IMR-90 (cell line): ENCODE results near the gene AIF1. TPM values are rescaled to one million over a fixed set of nuclear protein-coding genes. Genes with fewer than 3 reads are reported as not detected.

Experiments
- ATAC-seq: fragments of 200-7000 bp; cut with Tn5 transposase; 2 replicates; pipeline ENCODE4 v1.9.1; 2020; ENCODE audit warnings: low read depth, mild to moderate bottlenecking, moderate library complexity
- BruUV-seq: library from RNA; stranded (reverse); fragments of 400-500 nt; replicated peaks from 2 replicates; lab custom pipeline; 2021; lab: Mats Ljungman, UMichigan
- CTCF ChIA-PET: fragments of 300-600 bp; formaldehyde crosslinking; extraction: SDS; loops from one replicate; lab custom pipeline; 2021; ENCODE audit warnings: antibody characterized with exemption; lab: Yijun Ruan, JAX
- POLR2A ChIA-PET: fragments of 300-600 bp; sonication (Branson Sonifier 250); formaldehyde crosslinking; loops from one replicate; lab custom pipeline; 2022; ENCODE audit warnings: antibody characterized with exemption; ENCODE audit not compliant: unreplicated experiment; lab: Charles Lee
- DNase-seq: peaks from one replicate; pipeline ENCODE4 v3.0.0; 2013
- H2AFZ ChIP-seq: replicated peaks from 2 replicates; pipeline ENCODE3; 2013; ENCODE audit warnings: low read length, mild to moderate bottlenecking; ENCODE audit not compliant: poor library complexity
- H2AK5ac ChIP-seq: 2 replicates; pipeline ENCODE4 v1.6.1; 2013; ENCODE audit warnings: low read depth, low read length, inconsistent platforms
- H2AK9ac ChIP-seq: replicated peaks from 2 replicates; pipeline ENCODE3; 2013; ENCODE audit warnings: mild to moderate bottlenecking, low read depth, low read length, moderate library complexity; ENCODE audit not compliant: poor library complexity
- H2BK120ac ChIP-seq: 2 replicates; pipeline ENCODE4 v1.6.1; 2013; ENCODE audit warnings: low read depth, low read length, inconsistent platforms
- H2BK15ac ChIP-seq: 3 replicates; pipeline ENCODE4 v1.6.1; 2013; ENCODE audit warnings: low read depth, low read length, inconsistent platforms
- H2BK20ac ChIP-seq: 2 replicates; pipeline ENCODE4 v1.6.1; 2013; ENCODE audit warnings: low read depth, mild to moderate bottlenecking, inconsistent platforms, low read length, moderate library complexity
- H2BK5ac ChIP-seq: 2 replicates; pipeline ENCODE4 v1.6.1; 2013; ENCODE audit warnings: mild to moderate bottlenecking, low read depth, low read length, inconsistent platforms; ENCODE audit not compliant: poor library complexity, severe bottlenecking
- H3K14ac ChIP-seq: replicated peaks from 2 replicates; pipeline ENCODE4 v1.6.1; 2013; ENCODE audit warnings: low read depth, low read length, inconsistent platforms
- H3K18ac ChIP-seq: 2 replicates; pipeline ENCODE4 v1.6.1; 2013; ENCODE audit warnings: low read depth, low read length, control low read depth
- H3K23ac ChIP-seq: 2 replicates; pipeline ENCODE4 v1.6.1; 2013; ENCODE audit warnings: low read depth, low read length, inconsistent platforms
- H3K27ac ChIP-seq: 2 replicates; pipeline ENCODE4 v1.5.1; 2013; ENCODE audit warnings: mild to moderate bottlenecking, control low read depth, low read length; ENCODE audit not compliant: insufficient read depth
- H3K27me3 ChIP-seq: 2 replicates; pipeline ENCODE4 v1.6.1; 2013; ENCODE audit warnings: low read length; ENCODE audit not compliant: control insufficient read depth, insufficient read depth
- H3K36me3 ChIP-seq: 2 replicates; pipeline ENCODE4 v1.6.1; 2013; ENCODE audit warnings: low read length, mixed read lengths; ENCODE audit not compliant: control insufficient read depth, insufficient read depth
- H3K4ac ChIP-seq: 2 replicates; pipeline ENCODE4 v1.6.1; 2013; ENCODE audit warnings: low read depth, low read length, inconsistent platforms
- H3K4me1 ChIP-seq: 2 replicates; pipeline ENCODE4 v1.6.1; 2013; ENCODE audit warnings: low read length, mixed read lengths; ENCODE audit not compliant: control insufficient read depth, insufficient read depth
- H3K4me2 ChIP-seq: 2 replicates; pipeline ENCODE4 v1.6.1; 2013; ENCODE audit warnings: low read depth, mild to moderate bottlenecking, control low read depth, low read length, moderate library complexity
- H3K4me3 ChIP-seq: 2 replicates; pipeline ENCODE4 v1.5.1; 2013; ENCODE audit warnings: low read depth, mild to moderate bottlenecking, control low read depth, low read length, moderate library complexity; ENCODE audit not compliant: insufficient read depth
- H3K56ac ChIP-seq: 2 replicates; pipeline ENCODE4 v1.6.1; 2013; ENCODE audit warnings: low read length, inconsistent platforms; ENCODE audit not compliant: insufficient read depth; ENCODE audit errors: extremely low read depth
- H3K79me1 ChIP-seq, 2 experiments: 2 replicates each; pipeline ENCODE4 v1.6.1; 2013; ENCODE audit warnings: low read length in 2 of 2, inconsistent platforms in 1 of 2, low read depth in 1 of 2
- H3K9ac ChIP-seq: 2 replicates; pipeline ENCODE4 v1.6.1; 2013; ENCODE audit warnings: low read depth, low read length, control low read depth
- H3K9me1 ChIP-seq: 2 replicates; pipeline ENCODE4 v1.6.1; 2013; ENCODE audit warnings: low read length, inconsistent platforms; ENCODE audit not compliant: insufficient read depth
- H3K9me3 ChIP-seq: 2 replicates; pipeline ENCODE4 v1.6.1; 2013; ENCODE audit warnings: low read length; ENCODE audit not compliant: control insufficient read depth, insufficient read depth
- H4K20me1 ChIP-seq: 2 replicates; pipeline ENCODE4 v1.6.1; 2013; ENCODE audit warnings: low read length, inconsistent platforms; ENCODE audit not compliant: insufficient read depth
- H4K5ac ChIP-seq: 2 replicates; pipeline ENCODE4 v1.6.1; 2013; ENCODE audit warnings: mild to moderate bottlenecking, low read depth, low read length, control low read depth
- H4K8ac ChIP-seq, 2 experiments: 2 replicates each; pipeline ENCODE4 v1.6.1; 2013; ENCODE audit warnings: low read depth in 2 of 2, low read length in 2 of 2, control low read depth in 1 of 2, inconsistent platforms in 1 of 2
- H4K91ac ChIP-seq: 2 replicates; pipeline ENCODE4 v1.6.1; 2013; ENCODE audit warnings: low read depth, low read length, inconsistent platforms; ENCODE audit not compliant: insufficient read depth
- BHLHE40 ChIP-seq: fragments of 150-350 bp; IDR thresholded peaks from 2 replicates; pipeline ENCODE4 v1.6.1; 2016; ENCODE audit warnings: mild to moderate bottlenecking, low read depth, low read length
- FOS ChIP-seq: fragments of 150-350 bp; IDR thresholded peaks from 2 replicates; pipeline ENCODE4 v1.6.1; 2016; ENCODE audit warnings: low read depth, low read length
- MAFK ChIP-seq: IDR thresholded peaks from 2 replicates; pipeline ENCODE4 v1.6.1; 2012; ENCODE audit warnings: low read depth, low read length, improper control_type of control experiment
- MAZ ChIP-seq: IDR thresholded peaks from 2 replicates; pipeline ENCODE4 v1.6.1; 2012; ENCODE audit warnings: low read depth, mild to moderate bottlenecking, low read length, improper control_type of control experiment, moderate library complexity, borderline replicate concordance
- MXI1 ChIP-seq: IDR thresholded peaks from 2 replicates; pipeline ENCODE4 v1.6.1; 2012; ENCODE audit warnings: low read depth, mild to moderate bottlenecking, low read length, moderate library complexity, borderline replicate concordance
- NFE2L2 ChIP-seq: fragments of 150-350 bp; IDR thresholded peaks from 2 replicates; pipeline ENCODE4 v1.6.1; 2016; ENCODE audit warnings: low read depth, mild to moderate bottlenecking, low read length
- POLR2A ChIP-seq: IDR thresholded peaks from 2 replicates; pipeline ENCODE4 v1.6.1; 2012; ENCODE audit warnings: mild to moderate bottlenecking, low read depth, low read length
- RCOR1 ChIP-seq: IDR thresholded peaks from 2 replicates; pipeline ENCODE4 v1.6.1; 2012; ENCODE audit warnings: mild to moderate bottlenecking, low read length, improper control_type of control experiment; ENCODE audit not compliant: insufficient replicate concordance
- RFX5 ChIP-seq: IDR thresholded peaks from 2 replicates; pipeline ENCODE4 v1.8.0; 2012; ENCODE audit warnings: low read depth, mild to moderate bottlenecking, low read length, moderate library complexity
- WGBS, 2 experiments: methylation state at CpG; one replicate each; pipeline versions ENCODE4 v1.1.5 to v1.1.7; 2013; ENCODE audit warnings: missing lambda C conversion rate in 2 of 2; ENCODE audit not compliant: insufficient read length in 1 of 2; ENCODE audit errors: extremely low coverage in 2 of 2; 5-methylcytosine and 5-hydroxymethylcytosine counted together
- dilution Hi-C: fragments of 300-500 bp; cut with HindIII; formaldehyde crosslinking; loops from one replicate; pipeline ENCODE4 v1.14.3; 2018; ENCODE audit warnings: low sequenced_read_pairs; ENCODE audit not compliant: unreplicated experiment
- in situ Hi-C: fragments of 300-500 bp; cut with MboI; formaldehyde crosslinking; loops from 3 replicates; pipeline ENCODE4 v1.14.3; 2019; ENCODE audit warnings: low sequenced_read_pairs, inconsistent platforms, mixed read lengths
- intact Hi-C: fragments of 100-400 bp; cut with micrococcal nuclease; formaldehyde crosslinking; loops from 2 replicates; pipeline ENCODE4 v1.10.0; 2022
- polyA plus RNA-seq, 3 experiments: library from polyadenylated mRNA; depleted of rRNA; stranded (reverse); fragments of >200 nt; gene quantifications; 2 replicates each; pipeline ENCODE4 v1.2.3, GENCODE V29; 2012; ENCODE audit warnings: low replicate concordance in 1 of 3
- total RNA-seq: library from RNA; depleted of rRNA; stranded (reverse); fragments of >200 nt; gene quantifications from 2 replicates; pipeline ENCODE4 v1.2.3, GENCODE V29; 2012
- TF ChIP-seq, protein P1 (sequence below): fragments of 150-350 bp; IDR thresholded peaks from 2 replicates; pipeline ENCODE4 v1.6.1; 2017; ENCODE audit warnings: mild to moderate bottlenecking, antibody characterized with exemption, low read length, low read depth
- TF ChIP-seq, protein P2 (sequence below): fragments of 150-350 bp; IDR thresholded peaks from 2 replicates; pipeline ENCODE4 v1.6.1; 2016; ENCODE audit warnings: low read depth, mild to moderate bottlenecking, low read length, moderate library complexity, borderline replicate concordance

The AIF1 gene
- total and polyA plus RNA-seq, 2 of the 4 experiments (the other 2 are of a cell fraction): not detected

DNA sequence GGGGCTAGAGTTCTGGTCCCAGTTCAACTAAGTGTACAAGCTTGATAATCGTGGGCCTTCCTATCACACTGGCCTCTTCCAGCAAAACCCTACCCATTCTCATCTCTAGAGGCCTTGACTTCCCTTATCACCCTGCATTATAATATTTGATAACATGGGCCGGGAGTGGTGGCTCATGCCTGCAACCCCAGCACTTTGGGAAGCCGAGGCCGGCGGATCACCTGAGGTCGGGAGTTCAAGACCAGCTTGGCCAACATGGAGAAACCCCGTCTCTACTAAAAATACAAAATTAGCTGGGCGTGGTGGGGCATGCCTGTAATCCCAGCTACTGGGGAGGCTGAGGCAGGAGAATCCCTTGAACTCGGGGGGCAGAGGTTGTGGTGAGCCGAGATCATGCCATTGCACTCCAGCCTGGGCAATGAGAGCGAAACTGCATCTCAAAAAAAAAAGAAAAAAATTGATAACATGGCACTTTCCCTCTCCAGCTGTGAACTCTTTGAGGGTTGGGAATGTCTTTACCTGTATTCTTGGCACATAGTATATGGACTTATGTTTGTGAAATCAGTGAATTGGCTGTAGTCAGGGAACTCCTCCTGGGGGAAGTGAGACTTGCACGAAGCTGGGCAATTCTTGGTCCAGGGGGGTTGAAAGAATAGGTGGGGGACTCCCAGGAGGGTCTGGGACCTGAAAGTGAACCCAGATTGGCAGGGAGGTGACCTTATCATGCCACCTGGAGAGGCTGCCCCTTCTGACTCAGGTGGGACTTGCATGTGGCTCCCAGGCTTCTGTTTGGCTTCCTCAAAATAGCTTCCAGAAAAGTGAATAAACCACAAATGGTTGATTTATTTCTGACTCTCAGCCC, 46.5 kb downstream of the AIF1 start (continued):
- TF ChIP-seq, protein P1, sequence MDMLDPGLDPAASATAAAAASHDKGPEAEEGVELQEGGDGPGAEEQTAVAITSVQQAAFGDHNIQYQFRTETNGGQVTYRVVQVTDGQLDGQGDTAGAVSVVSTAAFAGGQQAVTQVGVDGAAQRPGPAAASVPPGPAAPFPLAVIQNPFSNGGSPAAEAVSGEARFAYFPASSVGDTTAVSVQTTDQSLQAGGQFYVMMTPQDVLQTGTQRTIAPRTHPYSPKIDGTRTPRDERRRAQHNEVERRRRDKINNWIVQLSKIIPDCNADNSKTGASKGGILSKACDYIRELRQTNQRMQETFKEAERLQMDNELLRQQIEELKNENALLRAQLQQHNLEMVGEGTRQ: no peak

DNA sequence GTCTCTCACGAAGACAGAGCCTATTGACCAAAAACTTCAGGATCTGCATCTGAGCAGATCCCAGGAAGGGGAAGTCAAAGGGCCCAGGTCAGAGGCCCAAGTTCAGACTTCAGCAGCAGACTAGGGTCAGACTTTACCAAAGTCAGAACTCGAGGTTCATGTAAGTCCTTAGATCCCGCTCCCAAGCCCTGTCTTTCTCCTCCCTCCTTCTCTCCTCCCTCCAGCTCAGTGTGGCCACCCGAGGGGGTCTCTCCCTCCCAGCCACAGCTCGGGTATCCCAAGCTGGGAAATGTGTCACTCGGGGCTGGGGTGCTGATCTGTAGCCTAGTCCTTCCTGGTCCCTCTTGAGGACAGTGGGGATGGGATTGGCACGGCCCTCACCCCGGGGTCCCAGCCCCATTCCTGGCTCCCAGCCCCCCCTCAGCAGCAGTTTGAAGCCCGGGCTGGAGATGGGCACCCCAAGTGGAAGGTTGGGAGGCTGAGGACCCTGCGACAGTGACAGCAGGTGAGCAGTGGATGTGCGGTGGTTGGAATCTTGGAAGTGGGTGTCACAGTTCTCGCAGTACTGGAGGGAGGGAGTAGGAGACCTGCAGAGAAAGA, 47.2 kb downstream of the AIF1 start:
- H3K36me3 ChIP-seq: peaks cover 13% of the 10 kb centered on the region
- H2BK15ac ChIP-seq: no peak overlapping the region
- H3K27me3 ChIP-seq: no peaks in the 10 kb centered on the region
- no TSS peak for BruUV-seq
- 100% methylated on average over 3 of the region's 12 CpGs; no CpG with 5 or more reads in 1 of the 2 experiments for WGBS, 2 experiments
- in situ Hi-C loops: no loop called here
- H3K4me3 ChIP-seq: no peak overlapping the region
- ATAC-seq (no peak), DNase-seq (no peak)
- no peak overlapping the region for H3K23ac ChIP-seq
- intact Hi-C loops: loop anchor here (5.0 kb wide), 1 partner anchor 170 kb away; no protein-coding TSS in a partner anchor
- no peak overlapping the region for H3K18ac ChIP-seq
- H2AK5ac ChIP-seq: peak overlapping the region; percentile 24; the same call in 1 of the 2 replicates
- H2AFZ ChIP-seq: no peak overlapping the region
- TF ChIP-seq MAFK: no peak
- TF ChIP-seq MXI1: no peak
- TF ChIP-seq RCOR1: no peak
- no peak for TF ChIP-seq MAZ
- no peak for TF ChIP-seq NFE2L2
- TF ChIP-seq, protein P1: no peak
- no peak for TF ChIP-seq RFX5
- TF ChIP-seq FOS: no peak
- TF ChIP-seq, protein P2, sequence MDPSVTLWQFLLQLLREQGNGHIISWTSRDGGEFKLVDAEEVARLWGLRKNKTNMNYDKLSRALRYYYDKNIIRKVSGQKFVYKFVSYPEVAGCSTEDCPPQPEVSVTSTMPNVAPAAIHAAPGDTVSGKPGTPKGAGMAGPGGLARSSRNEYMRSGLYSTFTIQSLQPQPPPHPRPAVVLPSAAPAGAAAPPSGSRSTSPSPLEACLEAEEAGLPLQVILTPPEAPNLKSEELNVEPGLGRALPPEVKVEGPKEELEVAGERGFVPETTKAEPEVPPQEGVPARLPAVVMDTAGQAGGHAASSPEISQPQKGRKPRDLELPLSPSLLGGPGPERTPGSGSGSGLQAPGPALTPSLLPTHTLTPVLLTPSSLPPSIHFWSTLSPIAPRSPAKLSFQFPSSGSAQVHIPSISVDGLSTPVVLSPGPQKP: no peak
- TF ChIP-seq BHLHE40: no peak
- TF ChIP-seq POLR2A: no peak
- peaks cover 15% of the 10 kb centered on the region; the same call in 1 of the 2 replicates for H3K9me1 ChIP-seq
- H4K8ac ChIP-seq: no peak overlapping the region
- H3K4me2 ChIP-seq: no peak overlapping the region
- no peak overlapping the region for H3K56ac ChIP-seq
- peaks cover 16% of the 10 kb centered on the region for H4K20me1 ChIP-seq
- no peak overlapping the region for H4K91ac ChIP-seq
- H3K4ac ChIP-seq: no peak overlapping the region
- ChIA-PET POLR2A (no interaction called here), CTCF (interaction anchor here (1.2 kb wide), 1 partner anchor 10 kb away, joined by 3 read pairs; no protein-coding TSS in a partner anchor)
- peaks cover 22 to 83% of the 10 kb centered on the region in 2 experiments for H3K79me1 ChIP-seq
- H2AK9ac ChIP-seq: peak overlapping the region; percentile 31
- H3K4me1 ChIP-seq: peaks cover 21% of the 10 kb centered on the region
- no peaks in the 10 kb centered on the region for H3K9me3 ChIP-seq
- no peak overlapping the region for H3K9ac ChIP-seq
- no peak overlapping the region for H4K5ac ChIP-seq
- H2BK120ac ChIP-seq: no peak overlapping the region
- no peak overlapping the region for H2BK5ac ChIP-seq
- H2BK20ac ChIP-seq: no peak overlapping the region
- no peak overlapping the region for H3K14ac ChIP-seq
- no peak overlapping the region for H3K27ac ChIP-seq
- dilution Hi-C loops: no loop called here
